Astrocyte of the spinal cord (primary cell): ENCODE measurements around the gene EHF.

Experiments
- DNase-seq: peaks from one replicate; pipeline ENCODE4 v3.0.0; 2011; ENCODE audit warnings: low read depth, low spot score
- H3K4me3 ChIP-seq: 2 replicates; pipeline ENCODE4 v1.5.1; 2011; ENCODE audit warnings: low read depth, mild to moderate bottlenecking, low read length, moderate library complexity
- CTCF ChIP-seq: IDR thresholded peaks from 2 replicates; pipeline ENCODE4 v1.5.1; 2012; ENCODE audit warnings: low read depth, mild to moderate bottlenecking, low read length, inconsistent platforms
- in situ Hi-C: cut with HindIII; loops from 2 replicates; pipeline ENCODE4 v1.10.0; 2017; ENCODE audit warnings: low sequenced_read_pairs

Gene EHF

DNA sequence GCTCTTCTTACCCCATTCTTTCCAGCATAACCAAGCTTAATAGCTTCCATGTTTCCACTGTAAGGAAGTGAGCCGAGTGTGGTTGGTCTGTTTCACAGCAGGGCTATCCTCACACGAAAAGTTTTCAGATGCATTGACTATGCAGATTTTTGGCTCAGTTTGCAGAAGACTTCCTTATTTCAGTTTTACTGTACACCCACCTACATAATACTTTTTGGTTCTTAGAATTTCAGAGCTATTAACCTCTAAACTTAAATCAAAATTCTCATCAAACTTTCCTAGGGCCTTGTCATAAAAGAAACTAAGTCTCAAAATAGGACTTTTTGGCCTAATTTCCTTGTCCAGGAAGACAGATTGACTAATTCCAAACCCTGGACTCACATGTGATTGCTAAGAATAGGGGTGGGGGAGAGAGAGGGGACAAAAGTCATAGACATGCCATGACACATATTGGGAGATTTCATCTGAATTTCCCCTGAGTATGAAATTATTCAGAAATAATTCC lies 7.3 kb upstream of the EHF start:
- no peak for DNase-seq
- TF ChIP-seq CTCF, result no peak
- no peak overlapping the region for H3K4me3 ChIP-seq
- in situ Hi-C loops, result no loop called here

DNA sequence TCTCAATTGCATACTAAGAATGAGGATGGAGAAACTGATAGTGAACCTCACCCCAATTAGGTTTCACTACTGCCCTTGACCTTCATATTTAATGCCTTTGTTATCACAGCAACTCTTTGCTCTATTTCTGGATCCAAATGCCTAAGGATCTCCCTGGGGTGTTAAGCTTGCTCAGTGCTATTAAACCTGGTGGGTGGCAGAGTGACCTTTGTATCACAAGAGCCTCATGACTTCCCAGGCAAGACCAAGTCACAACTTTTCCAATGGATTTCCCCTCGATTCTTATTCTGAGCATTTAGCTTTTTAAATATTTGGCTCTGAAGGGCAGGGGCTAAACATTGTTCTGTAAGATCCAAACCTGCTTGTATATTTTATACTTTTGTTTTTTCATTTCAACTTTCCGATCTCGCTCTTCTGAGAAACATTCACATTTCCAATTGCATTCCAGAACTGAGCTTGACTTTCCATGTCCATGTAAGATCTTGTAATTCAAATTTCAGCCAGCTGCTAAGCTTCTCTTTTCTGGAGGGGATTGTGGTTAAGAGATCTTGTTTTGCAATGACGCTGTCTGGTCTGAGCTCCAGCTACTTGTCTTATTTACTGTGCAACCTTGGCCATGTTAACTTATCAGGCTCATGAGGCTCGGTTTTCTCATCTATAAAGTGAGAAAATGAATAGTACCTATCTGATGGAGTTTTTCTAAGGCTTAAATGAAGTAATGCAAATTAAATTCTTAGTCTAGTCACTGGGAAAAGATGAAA lies 6.4 kb upstream of the EHF start:
- no peak for DNase-seq
- H3K4me3 ChIP-seq, result no peak overlapping the region
- no peak for TF ChIP-seq CTCF
- in situ Hi-C loops, result no loop called here

DNA sequence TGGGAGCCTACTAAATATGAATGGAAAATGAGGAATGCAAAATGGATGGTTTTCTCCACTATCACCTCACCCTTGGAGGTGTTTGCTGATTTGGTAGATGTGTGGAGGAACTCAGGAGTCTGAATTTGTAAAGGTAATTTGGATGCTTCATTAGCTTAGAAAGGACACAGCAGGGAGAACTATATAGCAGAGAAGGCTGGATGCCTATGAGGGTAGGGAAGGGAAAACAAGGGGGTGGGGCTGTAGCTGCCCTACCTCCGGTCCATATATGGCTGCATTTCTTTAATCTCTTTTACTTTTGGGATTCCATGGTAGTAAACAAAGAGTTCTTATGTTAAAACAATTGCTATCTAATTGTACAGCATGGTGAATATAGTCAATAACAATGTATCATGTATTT lies 4.8 kb upstream of the EHF start:
- in situ Hi-C loops, result no loop called here
- H3K4me3 ChIP-seq, result no peak overlapping the region
- DNase-seq, result no peak
- TF ChIP-seq CTCF, result no peak

DNA sequence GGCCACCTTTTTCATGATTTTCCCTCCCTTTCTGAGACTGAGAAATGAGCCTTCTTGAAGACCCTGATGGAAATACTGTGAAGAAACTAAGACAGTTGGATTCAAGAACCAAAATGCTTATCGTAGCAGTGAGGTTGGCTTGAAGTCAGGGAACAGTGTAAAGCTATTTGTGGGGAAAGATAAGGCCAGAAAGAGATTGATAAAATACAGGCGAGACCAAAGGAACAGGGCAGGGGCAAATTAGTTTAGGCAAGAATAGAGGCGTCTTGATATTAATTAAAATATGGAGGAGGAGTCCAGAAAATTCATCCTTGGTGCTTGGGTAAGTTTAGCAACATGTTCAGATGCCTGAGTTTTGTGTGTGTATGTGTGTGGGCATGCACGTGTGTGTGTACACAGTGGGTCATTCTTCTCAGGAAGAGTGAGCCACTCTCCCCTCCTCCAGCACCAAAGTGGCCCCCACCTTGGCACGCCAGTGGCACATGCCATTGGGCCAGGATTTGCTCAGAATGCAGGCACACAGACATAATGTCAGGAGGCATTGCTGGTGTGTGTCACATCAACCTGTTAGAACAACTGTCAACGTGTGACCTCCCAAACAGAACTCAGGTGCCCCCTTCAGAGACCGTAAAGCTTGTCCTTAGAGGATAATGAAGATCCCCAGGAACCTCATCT lies 3.9 kb upstream of the EHF start:
- no peak for DNase-seq
- no peak for TF ChIP-seq CTCF
- in situ Hi-C loops, result no loop called here
- H3K4me3 ChIP-seq, result no peak overlapping the region

GRCh38 chr11:34618406-34618805 lies 2.5 kb upstream of the EHF start:
- no peak overlapping the region for H3K4me3 ChIP-seq
- in situ Hi-C loops, result no loop called here
- TF ChIP-seq CTCF, result no peak

DNA sequence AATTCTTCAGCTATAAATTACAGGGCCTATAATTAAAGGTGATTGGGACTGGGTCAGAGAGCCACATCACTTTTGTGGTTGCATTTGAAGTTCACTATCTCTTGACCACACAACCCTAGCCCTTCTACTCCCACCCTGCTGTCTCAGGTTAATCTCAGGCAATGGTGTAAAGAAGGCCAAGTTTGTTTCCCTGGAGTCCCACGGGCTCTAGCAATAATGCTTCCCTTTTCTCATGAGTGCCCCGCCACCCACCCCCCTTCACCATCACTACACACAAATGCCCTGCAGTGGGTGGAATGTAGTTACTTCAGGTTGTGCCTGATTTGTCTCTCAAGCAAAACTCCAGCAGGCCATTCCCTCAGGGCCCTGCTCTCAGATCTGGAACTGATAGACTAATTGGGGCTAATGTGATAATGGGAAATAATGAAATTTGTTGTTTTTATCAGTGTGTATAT lies 1.8 kb upstream of the EHF start:
- no peak overlapping the region for H3K4me3 ChIP-seq
- no peak for TF ChIP-seq CTCF
- no peak for DNase-seq
- in situ Hi-C loops, result no loop called here

More at GRCh38 chr11:34618406-34618805, 2.5 kb upstream of the EHF start:
- DNase-seq, result no peak
